Measurements from ENCODE around the gene FAM117B.
"Not testable (repeated sequence)": the region's sequence is repeated elsewhere in the genome, so short reads cannot be mapped to it uniquely, and the experiment has no call there.

FAM117B gene

GRCh38 chr2:202703091-202703490 is 68.3 kb downstream of the FAM117B start:
- no peak for DNase-seq (ENCODE audit: low read depth)

- no peak for DNase-seq (ENCODE audit: low read depth)
These were observed 69.5 kb downstream of the FAM117B start for GRCh38 chr2:202704248-202704647.

- DNase-seq (ENCODE audit: low read depth), result no peak
These were observed 70.8 kb downstream of the FAM117B start for GRCh38 chr2:202705446-202706020.

- DNase-seq (ENCODE audit: low read depth), result not testable (repeated sequence)
These were observed 80.5 kb downstream of the FAM117B start for GRCh38 chr2:202714971-202715935.

GRCh38 chr2:202716114-202716718 is 81.4 kb downstream of the FAM117B start:
- no peak for DNase-seq (ENCODE audit: low read depth)

GRCh38 chr2:202716953-202717597 is 82.3 kb downstream of the FAM117B start:
- DNase-seq (ENCODE audit: low read depth), result no peak

- DNase-seq (ENCODE audit: low read depth), result no peak
These were observed 83.0 kb downstream of the FAM117B start for GRCh38 chr2:202717598-202718310.

- no peak for DNase-seq (ENCODE audit: low read depth)
These were observed 83.8 kb downstream of the FAM117B start for GRCh38 chr2:202718614-202719013.

- DNase-seq (ENCODE audit: low read depth), result no peak
These were observed 85.5 kb downstream of the FAM117B start for GRCh38 chr2:202720226-202720625.

- no peak for DNase-seq (ENCODE audit: low read depth)
These were observed 86.9 kb downstream of the FAM117B start for GRCh38 chr2:202721621-202722020.

GRCh38 chr2:202723746-202724145 is 89.0 kb downstream of the FAM117B start:
- DNase-seq (ENCODE audit: low read depth), result no peak

GRCh38 chr2:202726070-202726469 is 91.3 kb downstream of the FAM117B start:
- DNase-seq (ENCODE audit: low read depth), result no peak

GRCh38 chr2:202736826-202737225 is 102.1 kb downstream of the FAM117B start:
- no peak for DNase-seq (ENCODE audit: low read depth)

- DNase-seq (ENCODE audit: low read depth), result no peak
These were observed 108.8 kb downstream of the FAM117B start for GRCh38 chr2:202743613-202744012.

GRCh38 chr2:202749477-202749876 is 114.7 kb downstream of the FAM117B start:
- no peak for DNase-seq (ENCODE audit: low read depth)

- DNase-seq (ENCODE audit: low read depth), result no peak
These were observed 116.1 kb downstream of the FAM117B start for GRCh38 chr2:202750763-202751427.

GRCh38 chr2:202752071-202752470 is 117.3 kb downstream of the FAM117B start:
- DNase-seq (ENCODE audit: low read depth), result no peak

GRCh38 chr2:202754936-202755335 is 120.2 kb downstream of the FAM117B start:
- DNase-seq (ENCODE audit: low read depth), result no peak

GRCh38 chr2:202756598-202756997 is 121.8 kb downstream of the FAM117B start:
- no peak for DNase-seq (ENCODE audit: low read depth)

GRCh38 chr2:202757339-202757738 is 122.6 kb downstream of the FAM117B start:
- no peak for DNase-seq (ENCODE audit: low read depth)

GRCh38 chr2:202758128-202758527 is 123.4 kb downstream of the FAM117B start:
- DNase-seq (ENCODE audit: low read depth), result no peak
